ENCODE results near the gene MS4A4E. TPM values are rescaled to one million over a fixed set of nuclear protein-coding genes. Genes with fewer than 3 reads are reported as not detected.
"Not testable (repeated sequence)": the region's sequence is repeated elsewhere in the genome, so short reads cannot be mapped to it uniquely, and the experiment has no call there.

MS4A4E gene
- total and polyA plus RNA-seq, 5 donors from 2014 or later, result 1.0 TPM; not detected in 4

DNA sequence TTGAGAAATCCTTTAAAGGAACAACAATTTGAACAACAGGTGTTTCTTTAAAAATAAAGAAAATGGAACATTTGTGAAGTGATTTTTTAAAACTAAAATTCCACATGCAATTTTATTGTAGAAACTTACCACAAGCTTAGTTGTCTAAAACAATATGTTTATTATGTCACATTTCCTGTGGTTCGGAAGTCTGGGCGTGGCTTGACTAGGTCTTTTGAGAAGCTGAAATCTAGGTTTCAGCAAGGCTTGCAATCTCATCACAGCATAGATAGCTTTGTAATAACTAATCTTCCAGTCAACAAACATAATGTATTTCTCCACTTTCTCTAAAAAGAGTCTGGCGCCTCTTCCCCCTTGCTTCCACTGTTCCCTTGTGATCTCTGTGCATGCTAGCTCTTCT is 87.0 kb downstream of the MS4A4E start:
- ATAC-seq (ENCODE audit: low read depth in 2 of 2), result no peak
- peak in 1 of 3 donors; percentile 1 for DNase-seq
- H3K27ac Mint-ChIP-seq, result no peak overlapping the region

DNA sequence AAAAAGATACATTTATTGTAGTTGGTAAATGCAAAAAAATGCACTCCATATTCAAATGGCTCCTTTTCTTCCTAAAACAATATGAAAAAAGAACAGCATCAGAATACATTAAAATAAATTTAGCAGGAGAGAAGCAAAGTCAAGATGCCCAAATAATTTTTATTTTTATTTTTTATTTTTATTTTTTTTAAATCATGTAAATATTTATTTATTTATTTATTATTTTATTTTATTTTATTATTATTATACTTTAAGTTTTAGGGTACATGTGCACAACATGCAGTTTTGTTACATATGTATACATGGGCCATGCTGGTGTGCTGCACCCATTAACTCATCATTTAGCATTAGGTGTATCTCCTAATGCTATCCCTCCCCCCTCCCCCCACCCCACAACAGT is 90.2 kb downstream of the MS4A4E start:
- H3K9me3 ChIP-seq (ENCODE audit: control insufficient read depth in 2 of 2, low read length in 2 of 2); H3K4me1 Mint-ChIP-seq; ATAC-seq (ENCODE audit: low read depth in 2 of 2); H3K4me3 ChIP-seq (ENCODE audit: low read depth, low read length); H3K9me3 Mint-ChIP-seq; H3K36me3 Mint-ChIP-seq; H3K4me1 ChIP-seq (ENCODE audit: control insufficient read depth, insufficient read depth, low read length, poor library complexity, severe bottlenecking); DNase-seq; H3K27me3 ChIP-seq (ENCODE audit: control insufficient read depth, insufficient read depth, low read length); H3K27me3 Mint-ChIP-seq; H3K4me3 Mint-ChIP-seq; H3K27ac Mint-ChIP-seq; H3K36me3 ChIP-seq (ENCODE audit: control insufficient read depth, insufficient read depth, low read length); H3K27ac ChIP-seq (ENCODE audit: insufficient read depth, low read length, poor library complexity, severe bottlenecking): not testable (repeated sequence)

More for the DNA sequence above, 87.0 kb downstream of the MS4A4E start:
- peaks cover 0 to 6% (median 3%) of the 10 kb centered on the region in 7 donors for H3K9me3 Mint-ChIP-seq
- peaks cover 0 to 2% (median 0%) of the 10 kb centered on the region in 4 donors for H3K4me1 Mint-ChIP-seq
- no peaks in the 10 kb centered on the region for H3K36me3 Mint-ChIP-seq
- no peak overlapping the region for H3K4me3 Mint-ChIP-seq
- Histone ChIP-seq H3K4me1 (ENCODE audit: control insufficient read depth, insufficient read depth, low read length, poor library complexity, severe bottlenecking) (no peaks in the 10 kb centered on the region), H3K4me3 (ENCODE audit: low read depth, low read length) (no peak overlapping the region), H3K9me3 (ENCODE audit: control insufficient read depth in 2 of 2, low read length in 2 of 2) (no peaks in the 10 kb centered on the region), H3K36me3 (ENCODE audit: control insufficient read depth, insufficient read depth, low read length) (no peaks in the 10 kb centered on the region), H3K27ac (ENCODE audit: insufficient read depth, low read length, poor library complexity, severe bottlenecking) (no peak overlapping the region), H3K27me3 (ENCODE audit: control insufficient read depth, insufficient read depth, low read length) (peaks cover 2% of the 10 kb centered on the region)
- H3K27me3 Mint-ChIP-seq, result no peaks in the 10 kb centered on the region

DNA sequence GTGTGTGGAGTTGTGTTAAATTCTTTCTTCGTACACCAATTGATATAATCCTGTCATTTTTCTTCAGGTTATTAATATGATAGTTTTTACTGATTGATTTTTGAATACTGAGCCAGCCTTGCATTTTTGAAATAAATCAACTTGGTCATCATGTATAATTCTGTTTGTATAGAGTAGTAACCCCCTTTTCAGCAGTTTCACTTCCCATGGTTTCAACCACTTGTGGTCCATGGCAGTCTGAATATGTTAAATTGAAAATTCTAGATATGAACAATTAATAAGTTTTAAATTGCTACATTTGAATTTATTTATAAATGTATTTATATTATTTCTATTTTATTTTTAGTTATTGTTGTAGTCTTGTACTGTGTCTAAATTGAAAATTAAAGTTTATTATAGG is 92.7 kb downstream of the MS4A4E start:
- H3K4me1 Mint-ChIP-seq, result no peaks in the 10 kb centered on the region
- no peak overlapping the region for H3K4me3 Mint-ChIP-seq
- DNase-seq, result no peak
- no peak for ATAC-seq (ENCODE audit: low read depth in 2 of 2)
- Histone ChIP-seq H3K36me3 (ENCODE audit: control insufficient read depth, insufficient read depth, low read length) (no peaks in the 10 kb centered on the region), H3K27me3 (ENCODE audit: control insufficient read depth, insufficient read depth, low read length) (no peaks in the 10 kb centered on the region), H3K4me1 (ENCODE audit: control insufficient read depth, insufficient read depth, low read length, poor library complexity, severe bottlenecking) (no peaks in the 10 kb centered on the region), H3K9me3 (ENCODE audit: control insufficient read depth in 2 of 2, low read length in 2 of 2) (no peaks in the 10 kb centered on the region), H3K4me3 (ENCODE audit: low read depth, low read length) (no peak overlapping the region), H3K27ac (ENCODE audit: insufficient read depth, low read length, poor library complexity, severe bottlenecking) (no peak overlapping the region)
- H3K36me3 Mint-ChIP-seq, result no peaks in the 10 kb centered on the region
- no peak overlapping the region for H3K27ac Mint-ChIP-seq
- peaks cover 0 to 6% (median 3%) of the 10 kb centered on the region in 7 donors for H3K9me3 Mint-ChIP-seq
- H3K27me3 Mint-ChIP-seq, result no peaks in the 10 kb centered on the region

Other genes starting within 250 kb of the MS4A4E start
- gene OOSP4B, start 226.0 kb downstream of the MS4A4E start, total RNA-seq, result not detected
- gene OOSP4B, start 226.0 kb downstream of the MS4A4E start, polyA plus RNA-seq, result not detected
- not detected for gene OOSP2, start 202.7 kb downstream of the MS4A4E start, total RNA-seq
- not detected for gene OOSP2, start 202.7 kb downstream of the MS4A4E start, polyA plus RNA-seq
- gene MS4A3, start 186.5 kb downstream of the MS4A4E start, total RNA-seq, result 0.79 TPM
- not detected for gene MS4A3, start 186.5 kb downstream of the MS4A4E start, polyA plus RNA-seq
- gene MS4A2, start 154.5 kb downstream of the MS4A4E start, total RNA-seq, result 0.37 TPM
- not detected for gene MS4A2, start 154.5 kb downstream of the MS4A4E start, polyA plus RNA-seq
- 1.3 TPM for gene MS4A6A, start 60.1 kb downstream of the MS4A4E start, total RNA-seq
- gene MS4A6A, start 60.1 kb downstream of the MS4A4E start, polyA plus RNA-seq, result under 1 TPM in 3 of 4 donors, not detected in 1; 0.29 to 0.99 (median 0.47) TPM
- not detected for gene MS4A4A, start 37.5 kb upstream of the MS4A4E start, total RNA-seq
- not detected for gene MS4A4A, start 37.5 kb upstream of the MS4A4E start, polyA plus RNA-seq
- gene MS4A6E, start 84.1 kb upstream of the MS4A4E start, total RNA-seq, result not detected
- not detected for gene MS4A6E, start 84.1 kb upstream of the MS4A4E start, polyA plus RNA-seq
- gene MS4A7, start 135.4 kb upstream of the MS4A4E start, total RNA-seq, result 0.86 TPM
- gene MS4A7, start 135.4 kb upstream of the MS4A4E start, polyA plus RNA-seq, result under 1 TPM in 2 of 4 donors, not detected in 2; 0.40 to 0.83 TPM
- not detected for gene MS4A14, start 153.3 kb upstream of the MS4A4E start, total RNA-seq
- not detected for gene MS4A14, start 153.3 kb upstream of the MS4A4E start, polyA plus RNA-seq
- gene MS4A5, start 186.4 kb upstream of the MS4A4E start, total RNA-seq, result not detected
- not detected for gene MS4A5, start 186.4 kb upstream of the MS4A4E start, polyA plus RNA-seq
- gene MS4A1, start 212.7 kb upstream of the MS4A4E start, total RNA-seq, result 0.79 TPM
- gene MS4A1, start 212.7 kb upstream of the MS4A4E start, polyA plus RNA-seq, result 1 to 10 TPM in 3 of 4 donors, under 1 TPM in 1; 0.52 to 3.6 (median 1.3) TPM
- gene MS4A12, start 249.6 kb upstream of the MS4A4E start, total RNA-seq, result not detected
- gene MS4A12, start 249.6 kb upstream of the MS4A4E start, polyA plus RNA-seq, result not detected

All from CD4-positive, CD25-positive, alpha-beta regulatory T cell (primary cell).